Fibroblast of skin of back (primary cell): ENCODE data around the gene TTLL8.
"Not testable (repeated sequence)": the region's sequence is repeated elsewhere in the genome, so short reads cannot be mapped to it uniquely, and the experiment has no call there.

ENCODE experiments used
- DNase-seq: peaks from one replicate; pipeline ENCODE4 v3.0.0-alpha.2; 2013

Gene TTLL8

GRCh38 chr22:49981799-49982198 lies 76.3 kb downstream of the TTLL8 start:
- not testable (repeated sequence) for DNase-seq

DNA sequence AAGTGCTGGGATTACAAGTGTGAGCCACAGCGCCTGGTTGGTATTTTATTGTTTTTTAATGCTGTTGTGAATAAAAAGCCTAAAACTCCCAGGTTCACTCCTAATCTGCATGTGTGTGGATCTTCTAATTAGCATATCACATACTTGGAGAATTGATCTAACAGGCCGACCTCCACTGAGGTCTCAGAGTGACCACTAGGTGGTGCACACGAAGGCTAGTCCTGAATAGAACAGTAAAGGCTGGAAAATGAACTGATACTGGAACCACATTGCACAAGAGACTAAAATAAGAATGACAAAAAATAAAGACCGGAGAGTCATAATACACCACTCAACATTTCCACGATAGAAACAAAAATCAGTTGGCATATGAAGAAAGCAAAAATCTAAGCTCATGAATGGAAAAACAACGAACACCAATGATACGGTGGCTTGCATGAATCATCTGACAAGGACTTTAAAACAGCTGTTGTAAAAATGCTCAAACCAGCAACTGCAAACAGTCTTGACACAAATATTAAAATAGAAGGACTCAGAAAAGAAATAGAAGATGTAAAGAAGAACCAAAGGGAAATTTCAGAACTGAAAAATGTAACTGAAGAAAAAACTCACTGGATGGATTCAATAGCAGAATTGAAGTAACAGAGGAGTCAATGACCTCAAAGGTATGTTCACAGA lies 78.4 kb downstream of the TTLL8 start:
- peak; percentile 46 for DNase-seq

DNA sequence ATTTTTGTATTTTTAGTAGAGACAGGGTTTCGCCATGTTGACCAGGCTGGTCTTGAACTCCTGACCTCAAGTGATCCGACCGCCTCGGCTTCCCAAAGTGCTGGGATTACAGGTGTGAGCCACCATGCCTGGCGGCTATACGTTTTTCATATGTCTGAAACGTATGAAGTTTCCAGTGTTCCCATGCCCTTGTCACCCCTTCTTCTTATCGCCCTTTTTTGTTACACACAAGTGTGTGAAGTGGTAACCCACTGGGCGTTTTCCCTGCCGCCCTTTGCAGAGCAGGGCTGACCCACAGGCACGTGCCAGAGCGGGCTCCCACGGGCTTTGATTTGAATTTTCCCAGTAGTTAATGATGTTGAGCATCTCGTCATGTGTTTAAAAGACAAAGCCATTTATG lies 80.5 kb downstream of the TTLL8 start:
- no peak for DNase-seq

DNA sequence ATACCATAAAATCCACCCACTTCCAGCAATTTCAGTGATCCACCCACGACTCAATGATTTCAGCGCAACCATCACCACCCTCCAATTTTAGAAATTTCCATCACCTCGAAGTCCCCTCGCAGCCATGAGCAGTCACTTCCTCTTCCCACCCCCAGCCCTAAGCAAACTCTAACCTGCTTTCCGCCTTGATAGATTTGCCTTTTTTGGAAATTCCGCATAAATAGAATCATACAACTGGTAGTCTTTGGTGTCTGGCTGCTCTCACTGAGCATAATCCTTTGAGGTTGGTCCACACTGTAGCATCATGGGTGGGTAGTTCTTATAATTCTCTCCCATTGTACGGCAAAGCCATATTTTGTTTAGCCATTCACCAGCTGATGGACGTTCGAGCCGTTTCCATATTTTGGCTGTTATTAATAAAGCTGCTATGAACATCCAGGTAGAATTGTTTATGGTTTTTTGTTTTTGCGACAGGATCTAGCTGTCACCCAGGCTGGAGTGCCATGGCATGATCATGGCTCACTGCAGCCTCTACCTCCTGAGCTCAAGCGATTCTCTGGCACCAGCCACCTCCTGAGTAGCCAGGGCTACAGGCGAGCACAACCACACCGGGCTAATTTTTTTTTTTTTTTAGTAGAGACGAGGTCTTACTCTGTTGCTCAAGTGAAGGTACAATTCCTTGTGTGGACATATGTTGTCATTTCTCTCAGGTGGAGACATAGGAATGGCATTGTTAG lies 81.5 kb downstream of the TTLL8 start:
- no peak for DNase-seq

DNA sequence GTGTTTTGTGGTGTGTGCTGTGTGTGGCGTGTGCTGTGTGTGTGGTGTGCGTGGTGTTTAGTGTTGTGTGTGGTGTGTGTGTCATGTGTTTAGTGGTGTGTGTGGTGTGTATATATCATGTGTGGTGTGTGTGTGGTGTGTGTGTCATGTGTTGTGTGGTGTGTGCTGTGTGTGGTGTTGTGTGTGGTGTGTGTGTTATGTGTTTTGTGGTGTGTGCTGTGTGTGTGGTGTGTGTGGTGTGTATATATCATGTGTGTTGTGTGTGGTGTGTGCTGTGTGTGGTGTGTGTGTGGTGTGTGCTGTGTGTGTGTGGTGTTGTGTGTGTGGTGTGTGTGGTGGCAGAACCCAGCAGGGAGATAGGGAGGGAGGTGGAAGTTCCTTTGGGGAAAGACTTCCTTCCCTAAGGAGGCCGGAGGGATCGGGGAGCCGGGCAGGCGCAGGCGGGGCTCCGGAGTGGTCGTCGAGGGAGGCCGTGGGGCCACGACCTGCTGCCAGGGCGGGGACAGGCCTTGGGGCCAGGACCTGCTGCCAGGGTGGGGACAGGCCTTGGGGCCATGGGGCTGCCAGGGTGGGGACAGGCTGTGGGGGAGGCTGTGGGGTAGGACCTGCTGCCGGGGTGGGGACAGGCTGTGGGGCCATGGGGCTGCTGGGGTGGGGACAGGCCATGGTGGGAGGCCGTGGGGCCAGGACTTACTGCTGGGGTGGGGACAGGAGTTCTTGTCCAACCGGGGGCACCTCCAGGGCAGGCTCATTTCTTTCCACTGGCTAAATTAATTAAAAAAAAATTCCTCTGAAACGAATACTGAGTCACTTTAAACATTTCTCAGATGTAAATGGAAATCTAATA lies 82.3 kb downstream of the TTLL8 start:
- no peak for DNase-seq

GRCh38 chr22:49973018-49973961 lies 84.8 kb downstream of the TTLL8 start:
- no peak for DNase-seq

- DNase-seq = no peak
Observed at GRCh38 chr22:49972163-49973017, 85.7 kb downstream of the TTLL8 start.

GRCh38 chr22:49971232-49972162 lies 86.6 kb downstream of the TTLL8 start:
- DNase-seq = peak; percentile 21

DNA sequence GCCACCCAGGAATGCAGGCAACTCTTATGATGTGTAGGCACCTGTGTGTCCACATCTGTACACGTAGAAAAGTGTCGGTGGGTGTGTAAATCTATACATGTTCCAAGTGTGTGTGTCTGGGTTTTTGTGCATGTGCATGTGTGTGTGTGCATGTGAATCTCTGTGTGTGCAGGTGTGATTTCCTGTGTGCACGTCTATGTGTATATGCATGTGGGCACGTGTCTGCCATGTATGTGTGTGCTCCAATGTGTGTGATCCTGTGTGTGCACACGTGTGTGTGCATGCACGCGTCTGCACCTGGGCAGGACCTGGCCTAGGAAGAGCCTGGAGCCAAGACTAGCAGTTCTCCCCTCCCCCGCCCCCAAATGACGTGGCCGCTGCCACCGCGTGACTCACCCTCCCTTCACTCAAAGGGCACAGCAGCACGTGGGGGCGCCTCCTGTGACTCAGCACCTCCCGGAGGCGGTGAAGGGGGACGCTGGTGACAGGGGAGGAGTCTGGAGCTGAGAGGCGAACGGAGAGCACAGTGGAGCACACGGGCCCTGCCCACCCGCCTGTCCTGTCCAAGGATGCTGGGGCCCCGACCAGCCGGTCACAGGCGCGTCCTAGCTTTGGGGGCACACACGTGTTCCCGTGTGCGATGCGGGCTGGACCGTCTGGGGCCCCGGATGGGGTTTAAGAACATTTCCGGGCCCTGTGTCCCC lies 87.4 kb downstream of the TTLL8 start:
- DNase-seq = peak; percentile 99

DNA sequence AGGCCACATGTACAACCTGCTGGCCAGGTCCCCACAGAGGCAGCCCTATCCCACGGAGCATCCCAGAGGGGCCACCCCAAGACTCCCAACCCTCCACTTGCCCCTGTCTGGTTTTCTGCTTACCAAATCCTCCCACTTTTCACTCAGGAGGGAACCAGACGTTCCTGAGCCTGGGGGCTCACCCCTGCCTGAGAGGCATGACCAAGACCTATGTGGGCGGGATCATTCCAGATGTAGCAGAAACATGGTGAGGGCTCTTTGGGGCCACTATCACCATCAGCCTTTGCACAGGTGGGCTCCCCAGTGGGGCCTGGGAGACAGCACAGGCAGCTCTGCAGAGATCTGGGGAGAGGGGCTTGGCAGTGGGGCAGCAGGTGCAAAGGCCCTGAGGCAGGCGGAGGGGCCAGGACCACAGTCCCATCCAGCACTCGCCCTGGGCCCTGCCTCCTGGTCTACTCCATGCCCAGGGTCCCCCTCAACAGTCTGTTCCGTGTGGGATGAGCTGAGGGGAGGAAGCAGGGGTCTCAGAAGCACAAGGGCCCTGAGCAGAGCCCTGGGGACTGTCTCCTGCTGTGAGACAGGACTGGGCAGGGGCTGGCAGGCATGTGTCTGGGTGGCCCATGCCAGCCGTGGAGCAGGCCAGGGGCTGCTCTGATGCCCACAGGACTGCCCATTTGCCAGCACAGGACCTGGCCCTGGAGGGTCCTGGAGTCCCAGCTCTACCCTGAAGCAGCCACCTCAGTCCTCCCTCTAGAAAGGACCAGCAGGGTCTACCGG lies 88.2 kb downstream of the TTLL8 start:
- no peak for DNase-seq

DNA sequence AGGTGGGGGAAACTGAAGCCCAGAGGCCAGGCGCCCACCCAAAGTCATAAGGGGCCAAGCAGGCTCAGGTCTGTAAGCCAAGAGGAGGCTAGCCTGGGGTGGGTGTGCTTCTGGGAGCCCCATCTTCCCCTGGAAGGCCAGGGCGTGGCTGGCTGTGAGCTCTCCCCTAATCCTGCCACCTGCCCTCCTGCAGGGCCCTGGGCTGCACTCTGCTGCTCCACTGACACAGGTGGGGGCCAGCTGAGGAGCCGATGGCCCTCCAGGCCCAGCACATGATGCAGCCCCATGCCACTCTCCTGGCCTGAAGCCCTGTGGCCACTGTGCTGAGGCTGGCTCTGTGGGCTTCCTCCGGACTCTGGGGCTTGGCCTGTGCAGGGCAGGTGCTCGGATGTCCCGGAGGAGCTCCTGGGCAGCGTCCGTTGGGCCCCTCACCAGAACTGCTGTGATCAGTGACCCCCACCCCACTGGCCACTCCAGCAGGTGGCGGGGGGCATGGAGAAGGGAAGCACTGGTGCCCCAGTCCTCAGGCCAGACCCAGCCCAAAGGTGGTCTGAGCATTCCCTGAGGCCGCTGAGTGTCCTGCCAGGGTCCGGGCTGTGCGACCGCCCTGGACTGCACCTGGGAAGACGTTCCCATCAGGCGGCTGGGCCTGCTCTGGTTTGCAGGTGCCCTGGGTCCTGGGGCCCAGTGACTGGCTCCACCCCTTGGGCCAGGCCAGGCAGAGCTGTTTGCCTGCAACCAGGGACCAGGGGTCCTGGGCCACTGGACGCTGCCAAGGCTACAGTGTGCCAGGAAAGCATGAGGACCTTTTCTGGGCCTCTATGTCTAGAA lies 89.1 kb downstream of the TTLL8 start:
- no peak for DNase-seq
